Skin epidermis (tissue), 12 donors: ENCODE results near the gene CA10.

Source experiments
- H3K27ac ChIP-seq, 21 experiments: fragments of 200-600 bp; sonication (generic) in 11 of 21; one replicate each; pipeline ENCODE4 v1.5.0; 2020; ENCODE audit warnings: mild to moderate bottlenecking in 3 of 21, inconsistent platforms in 2 of 21, moderate library complexity in 2 of 21
- H3K4me3 ChIP-seq, 7 experiments: fragments of 200-600 bp; sonication (generic) in 2 of 7; one replicate each; pipeline ENCODE4 v1.5.0; 2020; ENCODE audit warnings: inconsistent platforms in 2 of 7, mild to moderate bottlenecking in 2 of 7, moderate library complexity in 1 of 7

CA10 gene

GRCh38 chr17:51709694-51710633 is 448.6 kb downstream of the CA10 start:
- H3K27ac ChIP-seq, result no peak overlapping the region
- H3K4me3 ChIP-seq, result no peak overlapping the region

- Histone ChIP-seq H3K27ac (no peak overlapping the region), H3K4me3 (no peak overlapping the region)
Observed at GRCh38 chr17:51707216-51707615, 451.3 kb downstream of the CA10 start.

GRCh38 chr17:51706093-51706492 is 452.4 kb downstream of the CA10 start:
- Histone ChIP-seq H3K27ac (no peak overlapping the region), H3K4me3 (no peak overlapping the region)

- H3K27ac ChIP-seq, result no peak overlapping the region
Observed at GRCh38 chr17:51703361-51704341, 454.9 kb downstream of the CA10 start.

GRCh38 chr17:51702963-51703360 is 455.6 kb downstream of the CA10 start:
- Histone ChIP-seq H3K4me3 (no peak overlapping the region), H3K27ac (no peak overlapping the region)

More at GRCh38 chr17:51703361-51704341, 454.9 kb downstream of the CA10 start:
- H3K4me3 ChIP-seq, result no peak overlapping the region

- Histone ChIP-seq H3K27ac (no peak overlapping the region), H3K4me3 (no peak overlapping the region)
Observed at GRCh38 chr17:51701501-51701900, 457.0 kb downstream of the CA10 start.

GRCh38 chr17:51700011-51700760 is 458.3 kb downstream of the CA10 start:
- no peak overlapping the region for H3K27ac ChIP-seq
- H3K4me3 ChIP-seq, result no peak overlapping the region

- no peak overlapping the region for H3K27ac ChIP-seq
- no peak overlapping the region for H3K4me3 ChIP-seq
Observed at GRCh38 chr17:51699303-51699702, 459.2 kb downstream of the CA10 start.

- H3K27ac ChIP-seq, result no peak overlapping the region
Observed at GRCh38 chr17:51692917-51693316, 465.6 kb downstream of the CA10 start.

GRCh38 chr17:51687887-51688286 is 470.6 kb downstream of the CA10 start:
- Histone ChIP-seq H3K4me3 (no peak overlapping the region), H3K27ac (no peak overlapping the region)

More at GRCh38 chr17:51692917-51693316, 465.6 kb downstream of the CA10 start:
- no peak overlapping the region for H3K4me3 ChIP-seq

GRCh38 chr17:51685287-51685909 is 473.1 kb downstream of the CA10 start:
- no peak overlapping the region for H3K27ac ChIP-seq
- no peak overlapping the region for H3K4me3 ChIP-seq

- H3K4me3 ChIP-seq, result no peak overlapping the region
Observed at GRCh38 chr17:51684214-51684613, 474.3 kb downstream of the CA10 start.

GRCh38 chr17:51683291-51683690 is 475.2 kb downstream of the CA10 start:
- no peak overlapping the region for H3K27ac ChIP-seq
- no peak overlapping the region for H3K4me3 ChIP-seq

More at GRCh38 chr17:51684214-51684613, 474.3 kb downstream of the CA10 start:
- no peak overlapping the region for H3K27ac ChIP-seq

- no peak overlapping the region for H3K4me3 ChIP-seq
Observed at GRCh38 chr17:51682115-51682514, 476.4 kb downstream of the CA10 start.

GRCh38 chr17:51677875-51678274 is 480.6 kb downstream of the CA10 start:
- Histone ChIP-seq H3K27ac (no peak overlapping the region), H3K4me3 (no peak overlapping the region)

More at GRCh38 chr17:51682115-51682514, 476.4 kb downstream of the CA10 start:
- no peak overlapping the region for H3K27ac ChIP-seq

GRCh38 chr17:51676691-51677487 is 481.6 kb downstream of the CA10 start:
- no peak overlapping the region for H3K27ac ChIP-seq

GRCh38 chr17:51674579-51675255 is 483.8 kb downstream of the CA10 start:
- no peak overlapping the region for H3K4me3 ChIP-seq
- H3K27ac ChIP-seq, result no peak overlapping the region

More at GRCh38 chr17:51676691-51677487, 481.6 kb downstream of the CA10 start:
- no peak overlapping the region for H3K4me3 ChIP-seq

GRCh38 chr17:51673070-51673469 is 485.4 kb downstream of the CA10 start:
- Histone ChIP-seq H3K27ac (no peak overlapping the region), H3K4me3 (no peak overlapping the region)
